Transverse colon (tissue), 4 donors: ENCODE results near the gene IWS1.

ENCODE experiments used
- CTCF ChIP-seq, 5 experiments: fragments of 200-600 bp in 3 of 5; fragments of 450-650 bp in 2 of 5; sonication (generic) in 3 of 5; IDR thresholded peaks; 1 replicate in 2 of 5; 2 replicates in 3 of 5; pipeline ENCODE4 v1.5.1; 2016 to 2017; ENCODE audit warnings: antibody characterized with exemption in 5 of 5, inconsistent platforms in 3 of 5, mild to moderate bottlenecking in 2 of 5, moderate library complexity in 1 of 5
- EP300 ChIP-seq: sonication (generic); formaldehyde crosslinking; IDR thresholded peaks from one replicate; pipeline ENCODE4 v1.6.1; 2017; ENCODE audit warnings: antibody characterized with exemption, low read depth
- POLR2A ChIP-seq: fragments of 450-650 bp; IDR thresholded peaks from one replicate; pipeline ENCODE4 v1.6.1; 2016; ENCODE audit warnings: antibody characterized with exemption, mild to moderate bottlenecking, moderate library complexity
- POLR2AphosphoS5 ChIP-seq, 3 donors: sonication (generic); formaldehyde crosslinking; IDR thresholded peaks; one replicate each; pipeline ENCODE4 v1.6.1; 2016; ENCODE audit warnings: antibody characterized with exemption in 3 of 3

- TF ChIP-seq POLR2AphosphoS5 (IDR thresholded peaks at IDR 0.05) (no peak), POLR2A (no peak), CTCF (IDR thresholded peaks at IDR 0.05) (no peak), EP300 (no peak)
These were observed 8.8 kb downstream of the IWS1 start for GRCh38 chr2:127517465-127517864.
